GM21367 (cell line): ENCODE data around the gene RSPO3.

ENCODE experiments used
- ATAC-seq: cut with Tn5 transposase; IDR thresholded peaks from one replicate; pipeline ENCODE4 v1.9.1; 2021; ENCODE audit not compliant: unreplicated experiment

The RSPO3 gene

GRCh38 chr6:127110712-127111111 is 7.8 kb upstream of the RSPO3 start:
- ATAC-seq = no peak

DNA sequence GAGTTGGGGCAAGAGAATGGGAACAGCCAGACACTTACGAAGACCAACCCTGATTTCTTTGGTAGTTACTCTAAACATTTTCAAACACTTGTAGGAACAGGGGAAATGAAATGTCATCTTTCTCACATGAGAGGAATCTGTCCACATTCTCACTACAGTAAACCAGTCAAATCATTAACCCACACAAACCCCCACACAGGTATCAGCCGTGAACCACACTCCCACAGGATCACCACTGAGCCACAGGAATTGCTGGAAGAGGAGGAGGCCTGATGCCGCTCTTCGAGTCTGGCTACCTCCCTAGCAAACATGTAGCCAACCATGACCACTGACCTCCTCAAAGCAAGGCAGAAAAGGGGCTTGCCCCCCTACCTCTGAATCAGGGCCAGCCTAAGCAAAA is 6.9 kb upstream of the RSPO3 start:
- no peak for ATAC-seq

GRCh38 chr6:127114214-127114760 is 4.2 kb upstream of the RSPO3 start:
- no peak for ATAC-seq

GRCh38 chr6:127115084-127115655 is 3.3 kb upstream of the RSPO3 start:
- no peak for ATAC-seq

DNA sequence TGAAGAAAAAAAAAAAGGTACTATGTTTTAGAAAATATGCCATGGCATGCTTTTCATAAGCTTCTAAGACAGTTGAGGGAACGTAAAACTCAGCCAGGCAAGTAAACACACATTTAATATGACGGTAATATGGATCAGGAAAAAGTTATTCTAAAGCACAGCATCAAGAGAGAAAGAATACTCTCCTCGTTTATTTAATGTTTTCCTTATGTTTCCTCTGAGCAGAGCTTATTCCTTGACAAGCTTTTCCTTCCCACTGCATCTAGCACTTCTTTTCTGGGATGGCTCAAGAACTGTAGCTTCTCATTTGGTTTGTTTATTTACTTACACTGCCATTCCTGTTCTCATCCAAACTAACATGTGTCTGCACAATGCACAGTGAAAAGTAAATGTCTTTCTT is 2.7 kb upstream of the RSPO3 start:
- ATAC-seq = no peak

DNA sequence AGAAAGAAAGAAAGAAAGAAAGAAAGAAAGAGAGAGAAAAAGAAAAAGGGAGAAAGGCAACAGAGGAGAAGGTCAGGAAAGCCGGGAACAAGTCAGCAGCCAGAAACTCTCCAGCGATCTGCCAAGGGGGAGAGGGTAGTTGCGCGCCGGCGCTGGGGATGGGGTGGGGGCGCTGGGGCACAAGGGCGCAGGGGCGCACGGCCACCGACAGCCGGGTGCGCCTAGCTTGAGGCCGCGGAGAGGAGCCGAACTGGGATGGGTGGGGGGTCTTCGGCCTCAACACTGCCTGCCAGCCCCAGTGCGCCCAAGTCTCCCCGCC is 533 bp upstream of the RSPO3 start:
- no peak for ATAC-seq

GRCh38 chr6:127119102-127120022 is 891 bp downstream of the RSPO3 start:
- ATAC-seq = no peak

- no peak for ATAC-seq
Measured at GRCh38 chr6:127120023-127120786, 1.7 kb downstream of the RSPO3 start.

DNA sequence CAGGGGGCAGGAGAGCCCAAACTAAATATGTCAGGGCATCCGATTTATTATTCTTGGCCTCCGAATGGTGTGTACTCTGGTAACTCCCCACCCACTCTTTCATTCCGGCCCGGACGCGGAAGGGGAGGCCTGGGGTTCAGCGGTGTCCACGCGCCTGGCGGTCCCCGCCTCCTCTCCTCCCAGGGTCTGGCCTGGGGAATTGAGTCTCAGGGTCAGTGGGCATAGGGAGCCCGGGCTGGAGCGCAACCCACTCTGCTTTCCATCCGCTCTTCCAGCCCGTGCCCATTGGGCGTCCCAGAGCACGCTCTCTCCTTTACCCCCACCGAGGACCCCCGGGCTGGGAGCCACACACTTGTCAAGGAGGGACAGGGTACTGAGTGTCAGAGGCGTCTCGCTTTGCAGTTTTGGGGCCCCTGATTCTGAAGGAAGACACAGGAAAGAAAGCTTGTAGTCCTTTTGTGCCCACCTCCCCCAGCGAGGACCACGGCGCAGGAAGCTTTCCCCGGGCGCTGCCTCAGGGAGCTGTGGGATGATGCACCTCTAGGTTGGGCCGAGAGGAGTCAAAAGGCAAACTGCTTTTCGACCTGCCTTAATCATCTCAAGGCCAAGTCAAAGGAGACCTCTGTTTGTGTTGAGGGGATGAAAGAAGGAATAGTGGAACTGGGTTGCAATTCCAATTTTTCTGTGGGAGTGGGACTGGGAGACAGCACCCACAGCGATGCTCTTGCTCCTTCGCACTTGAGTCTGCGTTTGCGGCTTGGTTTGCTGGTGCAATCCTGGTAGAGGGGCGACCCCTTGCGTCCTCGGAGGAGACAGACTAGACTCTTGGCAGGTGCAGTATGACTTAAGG is 2.5 kb downstream of the RSPO3 start:
- ATAC-seq = peak; percentile 93

- no peak for ATAC-seq
Measured at GRCh38 chr6:127121637-127121960, 3.1 kb downstream of the RSPO3 start.

DNA sequence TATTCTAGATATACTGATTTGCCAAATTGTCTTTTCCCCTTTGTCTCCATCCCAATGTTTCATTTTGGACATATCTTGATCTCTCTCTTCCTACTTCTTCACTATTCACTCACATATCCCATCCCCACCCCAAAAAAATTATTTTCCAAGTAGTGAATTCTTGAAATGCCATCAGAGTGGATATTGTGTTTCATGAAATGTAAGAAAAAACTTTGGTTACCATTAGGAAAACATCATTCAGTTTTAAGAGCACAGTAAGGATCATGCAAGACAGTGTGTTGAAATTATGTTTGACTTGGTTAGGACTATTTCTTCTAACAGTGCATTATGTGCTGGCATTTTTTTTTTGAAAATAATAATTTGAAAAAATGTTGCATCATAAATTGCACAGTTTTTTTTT is 5.7 kb downstream of the RSPO3 start:
- ATAC-seq = no peak

DNA sequence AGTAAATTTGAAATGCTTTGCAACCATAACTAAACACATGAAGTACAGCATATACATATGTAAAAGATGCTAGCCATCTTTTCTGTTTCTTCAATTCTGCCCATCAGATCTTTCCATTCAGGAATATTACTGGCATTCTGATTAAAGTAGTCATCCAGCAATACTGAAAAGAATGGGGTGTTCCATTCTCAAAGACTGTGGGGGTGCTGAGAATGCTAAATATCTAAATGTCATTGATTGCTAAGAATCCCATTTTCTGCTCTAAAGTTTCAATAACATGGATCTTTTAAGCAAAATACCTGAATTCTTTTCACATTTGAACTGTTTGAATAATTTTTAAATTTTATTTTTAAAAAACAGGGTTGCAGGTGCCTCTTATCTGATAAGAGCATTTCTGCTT is 6.2 kb downstream of the RSPO3 start:
- ATAC-seq = no peak

DNA sequence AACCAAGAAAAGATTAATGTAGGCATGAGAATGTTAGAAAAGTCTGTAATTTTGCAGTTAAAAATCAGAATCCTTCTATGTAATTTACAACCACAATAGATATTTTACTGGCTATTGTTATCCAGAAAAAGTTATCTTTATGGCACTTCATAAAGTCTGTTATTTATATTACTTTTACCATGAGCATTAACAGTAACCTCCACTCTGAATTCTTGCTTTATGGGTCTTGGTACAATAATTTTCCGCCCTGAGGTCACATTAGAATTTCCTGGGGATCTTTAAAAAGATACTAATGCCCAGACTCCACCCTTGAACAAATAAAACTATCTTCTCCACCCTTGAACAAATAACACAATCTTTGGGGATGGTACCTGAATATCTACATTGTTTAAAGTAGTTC is 9.6 kb downstream of the RSPO3 start:
- no peak for ATAC-seq

DNA sequence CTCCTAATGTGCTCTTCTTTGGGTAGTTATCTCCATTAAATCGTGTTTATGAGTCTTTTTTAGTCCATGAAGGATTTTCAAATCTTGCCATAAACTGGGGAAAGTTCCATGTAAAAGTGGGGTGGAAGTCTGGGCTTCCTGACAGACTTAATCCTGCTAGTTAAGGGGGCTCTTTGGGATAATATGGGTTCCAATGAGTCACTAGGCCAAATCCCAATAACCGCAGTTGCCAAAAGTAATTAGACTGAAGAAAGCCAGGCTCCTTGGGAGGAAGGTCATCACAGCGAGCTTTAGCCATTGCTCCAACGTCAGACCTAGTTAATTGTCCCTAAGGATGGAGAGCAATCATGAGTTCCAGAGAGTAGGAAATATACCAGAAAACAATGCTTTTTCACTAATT is 10.8 kb downstream of the RSPO3 start:
- ATAC-seq = no peak

- ATAC-seq = no peak
Measured at GRCh38 chr6:127131275-127131674, 12.8 kb downstream of the RSPO3 start.

GRCh38 chr6:127131772-127132376 is 13.4 kb downstream of the RSPO3 start:
- no peak for ATAC-seq

DNA sequence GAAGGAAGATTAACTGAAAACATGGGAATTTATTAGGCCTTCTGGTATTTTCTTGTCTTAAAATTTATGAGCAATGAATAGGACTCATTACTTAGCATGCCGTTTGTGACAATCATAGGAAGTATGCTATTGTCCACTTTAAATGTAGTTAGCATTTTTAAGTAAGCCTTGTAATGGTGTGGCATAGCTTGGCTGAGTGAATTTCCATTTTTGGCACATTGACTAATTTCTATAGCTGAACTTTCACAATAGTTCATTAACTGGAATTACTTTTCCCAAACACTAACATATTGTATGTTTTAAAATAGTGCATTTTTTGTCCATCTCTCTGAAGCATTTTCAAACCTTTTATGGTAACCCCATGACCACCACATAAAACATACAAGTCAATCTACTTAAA is 15.7 kb downstream of the RSPO3 start:
- ATAC-seq = no peak

- no peak for ATAC-seq
Measured at GRCh38 chr6:127136786-127137185, 18.3 kb downstream of the RSPO3 start.

GRCh38 chr6:127146932-127147331 is 28.5 kb downstream of the RSPO3 start:
- no peak for ATAC-seq

GRCh38 chr6:127147534-127147933 is 29.1 kb downstream of the RSPO3 start:
- no peak for ATAC-seq

DNA sequence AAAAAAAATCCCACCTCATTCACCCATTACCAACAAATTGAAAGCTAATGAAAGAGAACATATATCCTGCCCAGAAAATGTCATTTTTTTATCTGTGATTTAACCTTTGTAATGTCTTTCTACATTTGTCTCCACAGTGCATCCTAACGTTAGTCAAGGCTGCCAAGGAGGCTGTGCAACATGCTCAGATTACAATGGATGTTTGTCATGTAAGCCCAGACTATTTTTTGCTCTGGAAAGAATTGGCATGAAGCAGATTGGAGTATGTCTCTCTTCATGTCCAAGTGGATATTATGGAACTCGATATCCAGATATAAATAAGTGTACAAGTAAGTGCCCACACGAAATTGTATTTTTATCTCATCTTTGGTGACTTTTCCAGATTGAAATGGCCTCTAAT is 30.0 kb downstream of the RSPO3 start:
- ATAC-seq = no peak
